Tibial nerve (tissue), 4 donors: ENCODE data around the gene NRDE2. TPM values are rescaled to one million over a fixed set of nuclear protein-coding genes. Genes with fewer than 3 reads are reported as not detected.
"Not testable (repeated sequence)": the region's sequence is repeated elsewhere in the genome, so short reads cannot be mapped to it uniquely, and the experiment has no call there.

Source experiments
- DNase-seq, 2 donors: peaks; one replicate each; pipeline ENCODE4 v3.0.0-alpha.2; 2019; ENCODE audit warnings: low spot score in 2 of 2
- H3K27ac ChIP-seq, 4 donors: fragments of 200-600 bp; sonication (generic) in 3 of 4; one replicate each; pipeline ENCODE4 v1.5.1; 2017 to 2019; ENCODE audit warnings: mild to moderate bottlenecking in 1 of 4
- H3K27me3 ChIP-seq, 2 donors: fragments of 200-600 bp; sonication (generic) in 1 of 2; one replicate each; pipeline versions ENCODE4 v1.5.1 to v1.6.0; 2017 to 2019
- H3K36me3 ChIP-seq, 3 donors: fragments of 200-600 bp; sonication (generic); one replicate each; pipeline ENCODE4 v1.5.1; 2018 to 2019
- H3K4me1 ChIP-seq, 4 donors: fragments of 200-600 bp; sonication (generic) in 3 of 4; one replicate each; pipeline ENCODE4 v1.5.1; 2017 to 2019
- H3K4me3 ChIP-seq, 4 donors: fragments of 200-600 bp; sonication (generic) in 3 of 4; one replicate each; pipeline ENCODE4 v1.5.1; 2017 to 2019; ENCODE audit warnings: mild to moderate bottlenecking in 1 of 4, moderate library complexity in 1 of 4
- H3K9me3 ChIP-seq, 4 donors: fragments of 200-600 bp; sonication (generic) in 3 of 4; one replicate each; pipeline ENCODE4 v1.5.1; 2017 to 2019
- CTCF ChIP-seq, 5 experiments: fragments of 200-600 bp in 3 of 5; fragments of 450-650 bp in 2 of 5; sonication (generic) in 3 of 5; IDR thresholded peaks; one replicate each; pipeline ENCODE4 v1.5.1; 2016 to 2019; ENCODE audit warnings: antibody characterized with exemption in 5 of 5, mild to moderate bottlenecking in 3 of 5, moderate library complexity in 2 of 5
- EP300 ChIP-seq, 2 donors: sonication (generic); formaldehyde crosslinking; IDR thresholded peaks; one replicate each; pipeline ENCODE4 v1.6.1; 2017; ENCODE audit warnings: antibody characterized with exemption in 2 of 2, mild to moderate bottlenecking in 1 of 2
- POLR2A ChIP-seq, 2 donors: fragments of 450-650 bp; IDR thresholded peaks; one replicate each; pipeline ENCODE4 v1.6.1; 2017; ENCODE audit warnings: antibody characterized with exemption in 2 of 2, mild to moderate bottlenecking in 2 of 2, moderate library complexity in 2 of 2
- WGBS, 2 donors: methylation state at CpG; one replicate each; pipeline ENCODE4 v1.1.5; 2018; 5-methylcytosine and 5-hydroxymethylcytosine counted together
- total RNA-seq, 4 donors: library from RNA; depleted of rRNA; stranded (reverse); fragments of >200 nt; gene quantifications; one replicate each; pipeline ENCODE4 v1.1.0, GENCODE V29; 2016

The NRDE2 gene
- total RNA-seq, 4 donors from 2014 or later, result 15.7 to 18.9 (median 17.2) TPM

DNA sequence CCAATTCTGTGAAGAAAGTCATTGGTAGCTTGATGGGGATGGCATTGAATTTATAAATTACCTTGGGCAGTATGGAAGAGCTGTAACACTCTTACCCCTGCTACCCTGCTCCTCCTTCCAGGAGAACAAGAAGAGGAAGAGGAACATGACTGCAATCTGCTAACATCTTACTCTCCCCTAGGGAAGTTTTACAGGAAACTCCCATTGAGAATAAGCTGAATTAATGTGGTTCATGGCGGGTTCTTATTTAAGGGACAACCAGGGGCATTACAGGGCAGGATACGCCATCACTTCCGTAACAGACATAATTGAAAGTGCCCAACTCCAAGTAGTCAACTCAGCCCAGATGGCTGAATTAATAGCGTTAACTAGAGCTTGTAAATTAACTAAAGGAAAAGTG, 84.8 kb downstream of the NRDE2 start:
- Histone ChIP-seq H3K27me3 (no peaks in the 10 kb centered on the region), H3K27ac (no peak overlapping the region), H3K36me3 (no peaks in the 10 kb centered on the region), H3K4me1 (no peaks in the 10 kb centered on the region), H3K4me3 (no peak overlapping the region), H3K9me3 (peaks cover 0 to 8% (median 0%) of the 10 kb centered on the region in 4 donors)
- TF ChIP-seq POLR2A (IDR thresholded peaks at IDR 0.05), result no peak
- no peak for TF ChIP-seq CTCF (IDR thresholded peaks at IDR 0.05)
- TF ChIP-seq EP300 (IDR thresholded peaks at IDR 0.05), result no peak
- DNase-seq, result no peak
- WGBS, 2 donors, result 85 to 86% methylated on average over 4 of the region's 4 CpGs

DNA sequence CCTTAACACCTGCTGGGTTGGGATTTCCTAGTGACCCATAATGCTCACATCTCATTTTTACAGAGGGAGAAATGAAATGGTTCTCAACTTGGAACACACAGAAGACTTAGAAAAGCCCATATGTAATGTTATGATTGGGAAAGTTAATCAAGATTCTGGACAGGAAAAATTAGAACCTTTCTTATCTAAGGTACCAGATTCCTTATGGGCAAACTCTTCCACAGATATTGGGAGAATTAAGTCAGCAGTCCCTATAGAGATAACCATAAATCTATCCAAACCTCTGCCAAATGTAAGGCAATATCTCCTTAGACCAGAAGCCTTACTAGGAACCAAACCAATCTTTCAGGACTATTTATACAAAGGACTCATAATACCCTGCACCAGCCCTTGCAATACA, 89.3 kb downstream of the NRDE2 start:
- no peaks in the 10 kb centered on the region for H3K4me1 ChIP-seq
- no peak for DNase-seq
- no peak for TF ChIP-seq CTCF (IDR thresholded peaks at IDR 0.05)
- TF ChIP-seq POLR2A (IDR thresholded peaks at IDR 0.05), result no peak
- no peak for TF ChIP-seq EP300 (IDR thresholded peaks at IDR 0.05)
- H3K9me3 ChIP-seq, result peaks cover 0 to 53% (median 11%) of the 10 kb centered on the region in 4 donors
- no peaks in the 10 kb centered on the region for H3K36me3 ChIP-seq
- H3K27ac ChIP-seq, result no peak overlapping the region
- no peak overlapping the region for H3K4me3 ChIP-seq
- H3K27me3 ChIP-seq, result no peaks in the 10 kb centered on the region

DNA sequence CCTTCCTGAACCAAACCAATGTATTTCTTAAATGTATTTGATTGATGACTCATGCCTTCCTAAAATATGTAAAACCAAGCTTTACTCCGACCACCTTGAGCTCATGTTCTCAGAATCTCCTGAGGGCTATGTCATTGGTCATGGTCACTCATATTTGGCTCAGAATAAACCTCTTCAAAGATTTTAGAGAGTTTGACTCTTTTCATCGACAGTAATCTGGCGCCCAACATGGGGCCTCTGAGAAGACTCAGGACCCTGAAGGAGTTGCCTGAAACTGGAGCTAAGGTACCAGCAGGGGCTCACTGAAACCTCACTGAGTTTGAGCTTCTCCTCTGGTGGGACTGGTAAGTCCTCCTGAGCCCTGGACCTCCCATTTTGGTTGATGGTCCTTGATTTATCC, 92.6 kb downstream of the NRDE2 start:
- TF ChIP-seq EP300 (IDR thresholded peaks at IDR 0.05) (no peak), CTCF (IDR thresholded peaks at IDR 0.05) (no peak), POLR2A (IDR thresholded peaks at IDR 0.05) (no peak)
- Histone ChIP-seq H3K36me3 (no peaks in the 10 kb centered on the region), H3K27me3 (no peaks in the 10 kb centered on the region), H3K9me3 (peaks cover 0 to 67% (median 11%) of the 10 kb centered on the region in 4 donors), H3K4me1 (peaks cover 0 to 4% (median 0%) of the 10 kb centered on the region in 4 donors), H3K27ac (no peak overlapping the region), H3K4me3 (no peak overlapping the region)
- no peak for DNase-seq
- WGBS, 2 donors, result 80 to 89% methylated on average over 3 of the region's 3 CpGs

GRCh38 chr14:90235179-90235976, 96.4 kb downstream of the NRDE2 start:
- H3K4me3 ChIP-seq, result no peak overlapping the region
- no peaks in the 10 kb centered on the region for H3K27me3 ChIP-seq
- DNase-seq, result peak in 1 of 2 donors; percentile 48
- WGBS, 2 donors, result 18 to 23% methylated on average over 17 to 25 of the region's 25 CpGs
- no peak overlapping the region for H3K27ac ChIP-seq
- peaks cover 0 to 4% (median 0%) of the 10 kb centered on the region in 4 donors for H3K4me1 ChIP-seq
- peaks cover 0 to 44% (median 11%) of the 10 kb centered on the region in 4 donors for H3K9me3 ChIP-seq
- no peak for TF ChIP-seq EP300 (IDR thresholded peaks at IDR 0.05)
- TF ChIP-seq CTCF (IDR thresholded peaks at IDR 0.05), result peak; percentile 68 to 91 (median 70)
- TF ChIP-seq POLR2A (IDR thresholded peaks at IDR 0.05), result no peak
- H3K36me3 ChIP-seq, result no peaks in the 10 kb centered on the region

- WGBS, 2 donors, result 91 to 100% methylated on average over 1 of the region's 1 CpG
- H3K27ac ChIP-seq, DNase-seq, H3K4me1 ChIP-seq, H3K4me3 ChIP-seq, H3K36me3 ChIP-seq, H3K27me3 ChIP-seq: not testable (repeated sequence)
- H3K9me3 ChIP-seq, result peaks cover 0 to 11% (median 0%) of the 10 kb centered on the region in 4 donors
These were observed 101.8 kb downstream of the NRDE2 start for GRCh38 chr14:90229942-90230341.
